GM19438 (cell line): ENCODE data around the gene ATAD2B.
"Not testable (repeated sequence)": the region's sequence is repeated elsewhere in the genome, so short reads cannot be mapped to it uniquely, and the experiment has no call there.

Experiments used
- ATAC-seq: cut with Tn5 transposase; IDR thresholded peaks from one replicate; pipeline ENCODE4 v1.9.1; 2021; ENCODE audit warnings: low read depth; ENCODE audit not compliant: unreplicated experiment

ATAD2B gene

GRCh38 chr2:23801396-23801795 is 125.5 kb downstream of the ATAD2B start:
- no peak for ATAC-seq

- no peak for ATAC-seq
Observed at GRCh38 chr2:23794234-23794633, 132.7 kb downstream of the ATAD2B start.

GRCh38 chr2:23793476-23793875 is 133.4 kb downstream of the ATAD2B start:
- ATAC-seq, result no peak

GRCh38 chr2:23791030-23791429 is 135.9 kb downstream of the ATAD2B start:
- ATAC-seq, result no peak

GRCh38 chr2:23789012-23789411 is 137.9 kb downstream of the ATAD2B start:
- no peak for ATAC-seq

- peak; percentile 84 for ATAC-seq
Observed at GRCh38 chr2:23788100-23788499, 138.8 kb downstream of the ATAD2B start.

GRCh38 chr2:23784971-23785370 is 142.0 kb downstream of the ATAD2B start:
- no peak for ATAC-seq

- ATAC-seq, result no peak
Observed at GRCh38 chr2:23782646-23783045, 144.3 kb downstream of the ATAD2B start.

GRCh38 chr2:23782126-23782525 is 144.8 kb downstream of the ATAD2B start:
- no peak for ATAC-seq

- not testable (repeated sequence) for ATAC-seq
Observed at GRCh38 chr2:23780465-23780864, 146.5 kb downstream of the ATAD2B start.

- ATAC-seq, result no peak
Observed at GRCh38 chr2:23777826-23778225, 149.1 kb downstream of the ATAD2B start.

GRCh38 chr2:23776021-23776420 is 150.9 kb downstream of the ATAD2B start:
- no peak for ATAC-seq

- no peak for ATAC-seq
Observed at GRCh38 chr2:23772684-23773083, 154.2 kb downstream of the ATAD2B start.

- no peak for ATAC-seq
Observed at GRCh38 chr2:23772056-23772455, 154.9 kb downstream of the ATAD2B start.

GRCh38 chr2:23769364-23769763 is 157.6 kb downstream of the ATAD2B start:
- ATAC-seq, result no peak

GRCh38 chr2:23767876-23768621 is 158.9 kb downstream of the ATAD2B start:
- ATAC-seq, result no peak

GRCh38 chr2:23762141-23762540 is 164.8 kb downstream of the ATAD2B start:
- no peak for ATAC-seq

- ATAC-seq, result no peak
Observed at GRCh38 chr2:23761638-23762037, 165.3 kb downstream of the ATAD2B start.

GRCh38 chr2:23760736-23761135 is 166.2 kb downstream of the ATAD2B start:
- ATAC-seq, result no peak

- no peak for ATAC-seq
Observed at GRCh38 chr2:23757686-23758433, 169.1 kb downstream of the ATAD2B start.

- ATAC-seq, result no peak
Observed at GRCh38 chr2:23756593-23757292, 170.2 kb downstream of the ATAD2B start.
